HG03060 (cell line): ENCODE measurements around the gene PIH1D1.

Experiments used
- ATAC-seq: cut with Tn5 transposase; IDR thresholded peaks from one replicate; pipeline ENCODE4 v1.9.1; 2021; ENCODE audit warnings: low read depth, moderate number of reproducible peaks; ENCODE audit not compliant: unreplicated experiment

The PIH1D1 gene

DNA sequence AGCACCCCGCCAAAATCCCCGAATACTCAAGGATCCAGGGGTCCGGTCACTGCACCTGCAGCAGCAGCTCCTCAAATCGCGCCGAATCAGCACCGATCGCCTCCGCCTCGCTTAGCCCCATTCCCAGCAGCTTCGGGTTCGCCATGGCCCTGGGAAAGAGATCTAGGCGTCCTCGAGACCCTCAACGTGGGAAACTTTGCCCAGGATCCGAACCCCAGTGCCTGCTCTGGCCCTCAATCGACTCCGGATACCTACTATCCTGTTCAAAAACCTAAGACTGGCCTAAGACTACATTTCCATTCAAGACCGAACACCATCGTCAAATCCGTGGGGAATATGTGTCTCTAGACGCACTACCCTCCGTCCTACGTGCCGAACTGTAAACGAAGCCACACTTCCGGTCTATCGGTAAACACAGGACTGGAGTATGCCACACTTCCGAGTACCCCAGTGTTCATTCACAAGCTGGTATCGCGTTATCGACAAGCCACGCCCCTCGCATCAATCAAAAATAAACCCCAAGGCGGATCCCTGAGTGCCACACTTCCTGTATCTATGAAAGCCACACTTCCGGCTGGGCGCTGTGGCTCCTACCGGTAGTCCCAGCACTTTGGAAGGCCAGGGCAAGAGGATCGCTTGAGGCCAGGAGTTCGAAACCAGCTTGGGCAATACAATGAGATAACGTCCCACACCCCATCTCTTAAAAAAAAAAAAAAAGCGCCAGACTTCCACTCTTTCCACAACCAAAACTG is at the start of gene PIH1D1:
Gene PIH1D1 (minus strand): TSS at position 385 of the 752 bp plus-strand sequence. CDS start 240 bp downstream, at position 145.
- ATAC-seq = peak; percentile 56

- no peak for ATAC-seq
Measured at GRCh38 chr19:49499030-49499670, 47.5 kb upstream of the PIH1D1 start.

- ATAC-seq = no peak
Measured at GRCh38 chr19:49498475-49498874, 46.9 kb upstream of the PIH1D1 start.

DNA sequence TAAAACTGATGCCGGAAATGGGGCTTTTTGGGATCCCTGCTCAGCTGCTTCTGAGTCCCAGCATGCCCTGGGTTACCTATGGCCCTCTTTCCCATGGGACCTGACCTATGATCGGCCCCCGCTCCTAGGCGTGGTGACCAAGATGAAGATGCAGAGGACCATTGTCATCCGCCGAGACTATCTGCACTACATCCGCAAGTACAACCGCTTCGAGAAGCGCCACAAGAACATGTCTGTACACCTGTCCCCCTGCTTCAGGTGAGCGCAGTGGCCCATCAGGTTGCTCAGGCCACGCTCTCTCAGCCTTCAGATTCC is 46.1 kb upstream of the PIH1D1 start:
- ATAC-seq = no peak

DNA sequence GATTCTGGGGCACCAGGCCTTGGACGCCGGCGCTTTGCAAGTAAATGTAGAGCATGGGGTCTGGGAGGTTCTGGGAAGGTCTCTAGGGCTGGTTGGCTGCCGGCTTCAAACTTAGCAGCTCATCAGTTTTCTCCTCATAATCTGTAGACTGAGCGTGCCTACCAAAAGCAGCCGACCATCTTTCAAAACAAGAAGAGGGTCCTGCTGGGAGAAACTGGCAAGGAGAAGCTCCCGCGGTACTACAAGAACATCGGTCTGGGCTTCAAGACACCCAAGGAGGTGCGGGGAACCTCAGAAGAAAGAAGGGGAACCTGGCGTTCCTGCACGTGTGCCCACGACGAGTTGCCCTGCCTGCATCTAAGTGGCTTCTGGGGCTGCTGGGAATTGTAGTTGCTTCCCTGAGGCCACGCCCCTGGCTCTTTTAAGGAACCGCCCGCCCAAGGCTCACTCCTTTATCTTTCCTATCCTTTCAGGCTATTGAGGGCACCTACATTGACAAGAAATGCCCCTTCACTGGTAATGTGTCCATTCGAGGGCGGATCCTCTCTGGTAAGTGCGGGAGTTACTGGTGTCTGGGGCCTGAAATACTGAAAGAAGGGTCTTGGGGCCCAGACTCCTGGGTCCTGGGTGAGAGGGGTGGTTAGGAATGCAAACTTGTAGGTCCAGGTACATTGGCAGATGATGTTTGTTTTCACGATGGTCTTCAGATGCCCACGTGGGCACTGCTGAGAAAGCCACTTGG is 45.6 kb upstream of the PIH1D1 start:
- no peak for ATAC-seq

DNA sequence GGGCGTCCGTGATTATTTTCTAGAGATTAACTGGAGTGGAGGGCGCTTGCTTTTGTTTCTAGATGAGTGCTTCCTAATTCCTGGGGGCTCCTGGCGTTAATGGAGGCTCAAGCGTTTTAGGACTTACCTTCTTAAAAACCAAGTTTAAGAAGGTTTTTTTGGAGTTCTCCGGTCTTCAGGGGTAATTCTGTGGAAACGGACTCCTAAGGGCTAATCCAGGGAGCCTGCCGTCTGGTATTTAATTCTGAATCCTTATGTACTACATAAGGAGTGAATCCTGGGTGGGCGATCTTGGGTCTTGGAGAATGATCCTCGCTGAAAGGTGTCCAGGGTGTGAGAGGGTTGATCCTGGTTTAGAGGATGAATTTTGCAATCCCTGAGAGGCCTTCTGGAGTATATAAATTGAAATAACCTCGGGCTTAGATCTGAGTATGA is 45.0 kb upstream of the PIH1D1 start:
- ATAC-seq = no peak

DNA sequence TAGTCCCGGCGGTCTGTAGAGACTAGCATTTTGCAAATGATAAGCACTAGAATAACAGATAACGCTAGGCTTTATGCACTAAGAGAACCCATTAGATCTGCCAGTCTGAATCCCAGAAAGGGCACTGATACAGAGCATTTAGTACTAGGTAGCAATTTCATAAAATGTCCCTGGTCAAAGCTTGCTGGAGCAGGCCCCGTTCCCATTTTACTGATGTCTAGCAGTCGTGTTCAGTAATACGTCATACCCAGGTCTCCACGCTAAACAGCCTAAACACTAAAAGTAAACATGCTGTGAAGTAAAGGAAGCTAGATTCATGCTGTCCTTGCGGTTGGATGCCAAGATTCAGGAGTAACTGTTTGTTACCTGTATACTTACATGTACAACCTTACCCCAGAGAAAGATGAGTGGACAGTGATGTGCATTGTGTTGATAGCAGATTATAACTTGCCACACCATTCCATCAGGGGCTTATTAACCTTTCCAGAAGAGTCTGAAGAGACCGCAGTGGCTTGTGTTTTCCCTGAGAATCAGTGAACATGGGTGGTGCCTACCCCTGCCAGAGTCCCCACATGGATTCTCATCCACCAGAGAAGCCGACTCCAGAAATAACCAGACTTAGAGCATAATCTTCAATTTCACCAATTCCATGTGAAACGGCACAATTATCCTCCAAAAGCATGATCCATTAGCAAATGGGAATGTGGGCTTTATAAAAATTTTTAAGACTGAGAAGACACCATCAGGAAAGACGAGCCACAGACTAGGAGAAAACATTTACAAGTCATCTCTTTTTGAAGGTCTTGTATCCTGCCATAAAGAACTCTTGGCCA is 41.2 kb upstream of the PIH1D1 start:
- ATAC-seq = no peak

- no peak for ATAC-seq
Measured at GRCh38 chr19:49491804-49492572, 40.4 kb upstream of the PIH1D1 start.

GRCh38 chr19:49491030-49491803 is 39.6 kb upstream of the PIH1D1 start:
- ATAC-seq = no peak

GRCh38 chr19:49490287-49491029 is 38.8 kb upstream of the PIH1D1 start:
- no peak for ATAC-seq

DNA sequence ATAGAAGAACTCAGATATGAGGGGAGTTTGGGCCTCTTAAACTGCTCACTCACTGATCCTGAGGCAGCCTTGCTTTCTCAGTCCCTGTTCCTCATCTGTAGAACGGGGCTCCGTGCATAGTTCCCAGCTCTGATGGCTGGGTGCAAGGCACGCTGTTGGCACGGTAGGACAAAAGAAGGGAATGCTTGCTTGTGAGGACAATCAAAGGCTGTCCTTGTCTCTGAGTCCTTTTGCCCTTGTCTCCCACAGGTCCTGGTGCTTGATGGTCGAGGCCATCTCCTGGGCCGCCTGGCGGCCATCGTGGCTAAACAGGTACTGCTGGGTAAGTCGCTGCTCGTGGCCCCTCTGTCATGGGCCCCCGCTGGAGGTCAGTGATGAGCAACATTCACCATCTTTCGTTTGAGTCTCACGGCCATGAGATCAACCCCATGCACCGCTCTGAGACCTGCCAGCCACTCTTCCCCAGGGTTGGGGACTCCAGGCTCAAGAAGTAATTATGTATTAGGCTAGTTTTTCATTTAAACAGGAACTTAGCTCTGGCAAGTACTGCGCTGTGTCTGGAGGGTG is 38.1 kb upstream of the PIH1D1 start:
- no peak for ATAC-seq

GRCh38 chr19:49488863-49489537 is 37.4 kb upstream of the PIH1D1 start:
- no peak for ATAC-seq

DNA sequence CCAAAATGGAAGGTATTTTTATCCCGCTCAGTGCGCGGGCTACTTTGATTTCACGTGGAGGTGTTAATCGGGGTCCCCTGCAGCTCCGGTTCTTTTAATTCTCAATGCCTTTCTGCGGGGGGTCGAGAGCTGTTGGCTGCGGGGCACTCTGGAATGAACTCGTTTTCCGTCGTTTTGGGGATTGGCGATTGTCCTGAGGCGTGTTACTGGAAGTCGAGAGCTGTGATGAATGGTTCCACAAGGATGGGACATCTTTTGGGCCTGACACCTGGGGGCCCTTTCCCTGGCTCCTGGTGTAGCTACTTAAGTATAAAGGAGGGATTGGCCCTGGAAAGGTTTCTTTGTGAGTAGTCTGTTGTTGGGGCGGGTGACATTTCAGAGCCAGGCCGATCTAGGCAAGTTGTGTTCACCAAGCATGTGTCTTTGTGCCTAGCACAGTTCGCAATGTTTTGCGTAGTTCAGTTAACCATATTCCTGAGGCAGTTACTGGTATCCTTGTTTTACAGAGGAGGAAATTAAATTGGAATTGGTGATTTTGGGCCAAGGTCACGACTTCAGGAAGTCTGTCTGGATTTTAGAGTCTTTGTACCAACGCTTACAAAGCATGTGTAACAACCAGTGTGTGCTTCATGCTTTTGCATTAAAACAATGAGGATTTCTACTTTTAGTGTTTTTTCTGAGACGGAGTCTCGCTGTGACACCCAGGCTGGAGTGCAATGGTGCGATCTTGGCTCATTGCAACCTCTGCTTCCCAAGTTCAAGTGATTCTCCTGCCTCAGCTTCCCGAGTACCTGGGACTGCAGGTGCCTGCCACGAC is 36.6 kb upstream of the PIH1D1 start:
- ATAC-seq = no peak

GRCh38 chr19:49487277-49488045 is 35.8 kb upstream of the PIH1D1 start, which contains the start of gene RPL13A:
Gene RPL13A (plus strand): TSS chr19:49487608. CDS start chr19:49487630, 22 bp downstream.
- peak; percentile 86 for ATAC-seq

DNA sequence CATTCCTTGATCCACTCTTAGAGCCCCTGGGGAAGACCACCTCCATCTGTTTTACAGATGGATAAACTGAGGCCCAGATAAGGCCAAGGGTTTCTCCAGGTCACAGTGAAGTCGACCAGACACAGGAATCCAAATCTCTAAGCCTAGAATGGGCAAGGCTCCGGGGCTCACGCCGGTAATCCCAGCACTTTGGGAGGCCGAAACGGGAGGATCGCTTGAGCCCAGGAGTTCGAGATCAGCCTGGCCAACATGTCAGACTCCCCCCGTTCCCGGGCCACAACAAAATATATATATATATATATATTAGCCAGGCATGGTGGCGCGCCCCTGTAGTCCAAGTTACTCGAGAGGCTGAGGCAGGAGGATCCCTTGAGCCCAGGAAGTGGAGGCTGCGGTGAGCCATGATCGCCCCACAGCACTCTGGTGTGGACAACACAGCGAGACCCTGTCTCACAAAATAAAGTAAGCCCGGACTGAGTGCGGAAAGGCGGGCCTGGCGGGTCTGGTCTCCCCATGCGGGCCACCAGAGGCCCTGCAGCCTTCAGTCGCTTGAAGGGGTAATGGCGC is 35.2 kb upstream of the PIH1D1 start:
- ATAC-seq = no peak

DNA sequence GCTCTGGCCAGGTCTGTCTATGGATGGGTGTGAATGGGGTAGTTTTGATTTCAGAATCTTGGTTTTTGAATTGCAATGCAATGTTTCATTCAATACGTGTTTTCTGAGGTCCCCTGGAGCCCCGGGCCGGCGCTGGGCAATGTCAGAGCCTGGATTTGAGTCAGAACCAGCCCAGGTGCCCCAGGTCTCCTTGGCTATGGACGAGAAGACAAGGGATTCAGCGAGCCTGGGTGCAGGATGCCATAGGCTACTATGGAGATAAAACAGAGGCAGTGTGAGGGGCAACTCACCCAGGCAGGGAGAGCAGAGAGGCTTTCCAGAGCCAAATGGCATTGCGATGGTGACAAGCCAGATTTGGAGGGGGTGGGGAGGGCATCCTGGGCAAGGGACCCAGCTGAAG is 34.6 kb upstream of the PIH1D1 start:
- no peak for ATAC-seq
